ENCODE results near the gene STMP1.

STMP1 gene

GRCh38 chr7:135704074-135704473 lies 41.8 kb downstream of the STMP1 start:
- peak; percentile 5 for DNase-seq

- no peak for DNase-seq
Observed at GRCh38 chr7:135704698-135705097, 42.4 kb downstream of the STMP1 start.

DNA sequence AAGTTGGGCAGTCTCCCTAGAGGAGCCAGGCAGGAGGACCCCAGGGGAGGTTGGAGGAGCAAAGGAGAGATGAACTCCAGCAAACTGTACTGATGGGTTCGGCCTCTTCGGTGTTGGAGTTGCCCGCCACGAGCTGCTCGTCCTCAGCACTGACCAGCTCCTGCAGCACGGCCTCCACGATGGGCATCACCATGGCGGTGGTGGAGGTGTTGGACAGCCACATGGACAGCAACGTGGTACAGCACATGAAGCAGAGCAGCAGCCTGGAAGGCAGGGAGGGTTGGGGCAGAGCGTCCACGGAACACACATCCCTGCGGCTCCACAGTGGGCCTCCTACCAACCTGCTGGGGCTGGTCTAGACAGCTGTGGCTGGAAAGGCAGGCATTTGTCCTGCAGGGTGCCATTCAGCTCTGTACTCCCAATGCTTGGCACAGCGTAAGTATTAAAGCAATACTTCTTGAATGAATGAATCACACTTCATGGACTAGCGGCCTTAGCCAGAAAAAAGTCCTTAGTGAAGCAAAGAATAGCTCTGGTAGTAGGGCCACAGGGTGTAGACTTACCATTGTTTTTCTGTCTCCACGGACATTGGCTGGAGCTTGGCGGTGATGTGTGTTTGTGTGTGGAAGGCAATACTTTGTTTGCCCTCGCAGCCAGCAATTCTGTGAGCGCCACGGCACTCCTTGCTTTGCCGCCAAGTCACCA lies 43.9 kb downstream of the STMP1 start:
- no peak for DNase-seq

DNA sequence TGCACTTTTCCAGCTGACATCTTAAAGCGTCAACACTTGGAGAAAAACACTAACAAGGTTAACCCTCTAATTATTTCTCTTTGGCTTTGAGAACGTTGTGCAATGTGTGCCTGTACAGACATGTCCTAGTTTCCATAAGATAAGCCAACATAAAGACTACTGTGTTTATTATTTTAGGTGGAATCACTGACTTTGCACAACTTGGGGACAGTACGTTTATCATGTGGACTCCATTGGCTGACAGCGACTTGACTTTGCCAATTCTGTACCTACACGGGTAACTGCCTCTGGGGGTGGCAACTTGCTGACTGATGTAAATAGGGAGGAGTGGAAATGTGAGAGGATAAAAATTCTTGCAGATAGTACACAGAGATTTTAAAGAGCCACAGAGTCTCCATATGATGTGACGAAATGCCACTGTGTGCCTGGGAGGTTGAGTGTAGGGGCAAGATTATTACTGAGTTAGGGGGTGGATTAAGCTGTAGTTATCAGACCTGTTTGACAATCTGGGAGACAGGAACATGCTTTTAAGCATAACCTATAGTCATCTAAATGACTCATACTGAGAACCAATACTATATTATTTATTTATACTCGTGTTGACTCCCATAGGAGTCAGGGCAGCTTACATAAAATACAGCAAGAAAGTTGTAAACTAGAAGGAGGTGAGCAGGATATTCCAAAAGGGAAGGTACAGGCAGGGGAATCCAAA lies 44.7 kb downstream of the STMP1 start:
- no peak for DNase-seq

DNA sequence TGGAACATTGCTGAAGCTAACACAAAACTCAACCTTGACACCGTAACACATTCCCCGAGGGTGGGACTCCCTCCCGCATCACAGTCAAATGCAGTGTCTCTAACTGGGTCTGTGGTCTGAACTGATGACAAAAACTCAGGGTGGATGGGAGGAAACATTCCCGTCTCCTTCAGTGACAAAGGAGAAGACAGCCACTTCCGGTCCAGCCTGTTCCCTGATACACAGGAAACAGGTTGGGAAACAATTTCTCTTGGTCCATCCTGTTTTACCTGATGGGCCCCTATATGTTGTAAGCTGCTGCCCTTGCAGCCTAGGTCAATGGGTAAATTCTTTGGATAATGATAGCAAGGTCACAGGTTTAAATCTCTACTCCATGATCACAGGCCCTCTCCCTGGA lies 45.3 kb downstream of the STMP1 start:
- DNase-seq: no peak

DNA sequence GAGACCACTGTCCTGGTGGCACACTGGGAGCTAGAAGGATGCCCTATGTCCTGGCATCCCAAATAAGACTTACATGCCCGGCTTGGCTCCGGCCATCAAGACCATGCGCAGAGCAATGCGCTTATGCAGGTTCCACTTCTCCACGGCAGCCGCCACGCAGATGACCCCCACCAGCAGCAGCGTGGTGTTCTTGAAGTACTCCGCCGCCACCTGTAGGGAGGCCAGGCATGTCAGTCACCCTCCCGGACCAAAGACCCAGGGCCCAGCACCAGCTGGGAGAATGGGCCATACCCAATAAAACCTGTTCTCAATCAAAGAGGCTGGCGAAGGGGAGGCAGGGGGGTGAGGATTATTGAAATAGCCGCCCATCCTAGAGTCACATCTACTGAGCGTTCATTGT lies 45.7 kb downstream of the STMP1 start:
- DNase-seq: no peak

- no peak for DNase-seq
Observed at GRCh38 chr7:135709508-135709907, 47.2 kb downstream of the STMP1 start.

DNA sequence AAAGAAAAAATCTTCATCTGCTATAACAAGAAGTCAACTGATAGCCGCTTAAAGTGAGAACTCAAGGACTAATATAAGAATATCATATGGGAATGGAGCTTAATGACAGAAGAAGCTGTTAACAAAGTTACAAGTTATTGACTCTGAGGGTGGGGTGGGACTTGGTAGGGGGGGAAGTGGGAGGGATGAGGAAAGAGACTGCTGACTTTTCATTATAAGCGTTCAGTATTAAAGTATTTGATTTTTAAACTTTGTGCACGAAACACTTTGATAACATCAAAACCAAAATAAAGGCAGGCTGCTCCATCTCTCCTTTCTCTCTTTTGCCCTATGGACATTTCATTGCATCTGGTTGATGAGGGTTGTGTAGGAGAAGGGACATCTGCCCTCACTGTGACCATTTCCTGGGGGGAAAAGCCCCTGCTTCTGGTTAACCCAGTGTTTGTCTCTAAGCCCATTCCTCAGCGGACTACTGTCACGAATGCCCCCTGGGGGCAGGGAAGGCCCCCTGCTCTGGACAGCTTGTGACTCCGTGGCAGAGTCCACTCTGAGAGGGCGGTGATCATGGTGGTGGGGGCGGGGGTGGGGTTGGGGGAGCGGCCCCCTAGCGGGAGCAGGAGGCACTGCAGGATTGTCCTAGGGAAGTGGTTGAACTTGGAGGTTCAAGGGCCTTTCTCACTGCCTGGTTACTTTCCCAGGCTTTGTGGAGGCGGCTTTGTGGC lies 48.3 kb downstream of the STMP1 start:
- DNase-seq: peak; percentile 36

GRCh38 chr7:135711139-135711469 lies 48.8 kb downstream of the STMP1 start:
- no peak for DNase-seq

- no peak for DNase-seq
Observed at GRCh38 chr7:135712182-135712782, 50.0 kb downstream of the STMP1 start.

- no peak for DNase-seq
Observed at GRCh38 chr7:135712796-135713195, 50.5 kb downstream of the STMP1 start.

DNA sequence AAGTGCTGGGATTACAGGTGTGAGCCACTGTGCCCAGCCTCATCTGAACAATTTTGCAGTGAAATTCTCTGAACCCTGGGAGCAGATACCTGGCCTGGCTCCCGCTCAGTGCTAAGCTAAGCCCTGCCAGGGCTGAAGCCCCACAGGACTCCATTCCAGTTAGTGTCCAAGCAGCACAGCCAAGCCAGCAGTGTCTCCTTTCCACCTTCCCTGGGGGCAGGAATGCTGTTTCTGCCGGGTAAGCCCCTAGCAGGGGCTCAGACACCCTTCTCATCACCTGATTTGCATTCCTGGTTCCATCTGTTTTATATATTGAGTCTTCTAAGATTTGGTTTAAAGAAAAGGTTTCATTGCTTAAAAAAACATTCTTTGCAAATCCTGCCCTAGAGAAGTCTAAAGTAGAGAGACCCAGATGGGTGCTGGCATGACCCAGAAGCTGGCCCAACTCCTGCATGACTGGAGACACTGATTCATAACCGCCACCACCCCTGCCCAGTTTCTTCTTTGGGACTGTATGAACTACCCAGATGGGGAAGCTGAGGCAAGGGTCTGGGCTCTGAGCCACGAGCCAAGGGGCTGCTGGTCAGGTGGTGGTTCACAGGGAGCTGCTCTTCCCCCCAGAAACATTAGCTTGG lies 51.6 kb downstream of the STMP1 start:
- no peak for DNase-seq

DNA sequence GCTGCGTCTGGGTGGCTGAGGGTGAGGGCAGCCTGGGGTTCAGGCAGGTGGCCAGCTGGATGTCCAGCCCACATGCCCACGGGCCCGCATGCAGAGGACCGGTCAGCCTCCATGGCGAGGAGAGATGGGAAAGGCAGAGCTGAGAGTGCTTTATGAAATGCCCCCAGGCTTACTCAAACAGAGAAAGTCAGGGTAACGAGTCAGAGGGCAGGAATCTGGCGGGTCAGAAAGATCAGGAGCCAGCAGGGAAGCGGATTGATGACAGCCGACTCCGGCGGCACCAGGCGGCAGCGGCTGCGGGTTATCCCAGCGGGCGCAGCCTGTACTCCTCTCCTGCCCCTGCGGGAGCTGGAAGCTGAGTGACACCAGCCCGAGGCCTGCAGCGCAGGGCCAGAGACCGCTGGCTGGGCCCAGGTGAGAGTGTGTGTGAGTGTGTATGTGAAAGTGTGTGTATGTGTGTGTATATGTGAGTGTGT lies 52.3 kb downstream of the STMP1 start:
- no peak for DNase-seq

DNA sequence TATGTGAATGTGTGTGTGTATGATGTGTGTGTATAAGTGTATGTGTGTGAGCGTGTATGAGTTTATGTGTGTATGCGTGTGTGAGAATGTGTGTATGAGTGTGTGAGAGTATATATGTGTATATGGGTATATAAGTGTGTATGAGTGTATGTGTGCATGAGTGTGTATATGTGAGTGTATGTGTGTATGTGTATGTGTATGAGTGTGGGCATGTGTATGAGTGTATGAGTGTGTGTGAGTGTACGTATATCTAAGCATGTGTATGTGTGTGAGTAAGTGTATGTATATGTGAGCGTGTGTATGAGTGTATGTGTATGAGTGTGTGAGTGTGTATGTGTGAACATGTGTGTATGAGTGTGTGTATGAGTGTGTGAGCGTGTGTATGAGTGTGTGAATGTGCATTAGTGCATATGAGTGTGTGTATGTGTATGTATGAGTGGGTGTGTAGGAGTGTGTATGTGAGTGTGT lies 52.8 kb downstream of the STMP1 start:
- no peak for DNase-seq

DNA sequence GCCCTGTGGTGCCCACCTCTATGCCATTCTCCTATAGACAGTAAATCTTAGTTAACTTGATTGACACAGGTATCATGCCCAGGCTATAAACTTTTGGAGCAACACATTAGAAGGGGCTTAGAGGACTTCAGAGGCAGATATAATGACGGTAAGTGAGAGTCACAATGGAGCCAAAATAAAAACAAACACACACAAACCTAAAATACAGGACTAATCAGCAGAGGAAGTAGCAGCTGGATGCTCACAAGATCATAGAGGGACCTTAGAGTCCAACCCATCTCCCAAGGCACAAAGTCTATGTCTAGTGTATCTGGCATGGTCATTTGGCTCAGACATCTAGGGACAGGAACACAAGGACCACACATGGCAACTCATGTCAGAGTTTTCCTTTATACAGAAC lies 53.4 kb downstream of the STMP1 start:
- no peak for DNase-seq

GRCh38 chr7:135716677-135717238 lies 54.4 kb downstream of the STMP1 start:
- DNase-seq: no peak

- DNase-seq: no peak
Observed at GRCh38 chr7:135717693-135718092, 55.4 kb downstream of the STMP1 start.

GRCh38 chr7:135718219-135718618 lies 55.9 kb downstream of the STMP1 start:
- no peak for DNase-seq

- DNase-seq: no peak
Observed at GRCh38 chr7:135718794-135719437, 56.6 kb downstream of the STMP1 start.

DNA sequence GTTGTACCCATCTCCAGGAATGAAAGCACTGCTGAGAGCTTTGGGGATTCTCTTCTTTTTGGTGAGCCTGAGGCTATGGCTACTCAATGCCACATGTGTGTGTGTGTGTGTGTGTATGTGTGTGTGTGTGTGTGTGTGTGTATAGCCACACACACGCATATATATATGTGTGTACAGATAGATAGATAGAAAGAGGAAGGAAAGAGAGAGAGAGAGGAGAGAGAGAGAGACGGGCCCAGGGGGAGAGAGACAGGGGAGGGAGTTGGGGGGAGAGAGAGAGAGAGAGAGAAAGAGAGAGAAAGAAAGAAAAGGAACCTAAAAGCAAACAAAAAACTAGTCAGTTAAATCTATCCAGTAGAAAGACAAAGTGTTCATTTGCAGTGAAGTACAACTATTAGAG lies 57.4 kb downstream of the STMP1 start:
- DNase-seq: no peak

DNA sequence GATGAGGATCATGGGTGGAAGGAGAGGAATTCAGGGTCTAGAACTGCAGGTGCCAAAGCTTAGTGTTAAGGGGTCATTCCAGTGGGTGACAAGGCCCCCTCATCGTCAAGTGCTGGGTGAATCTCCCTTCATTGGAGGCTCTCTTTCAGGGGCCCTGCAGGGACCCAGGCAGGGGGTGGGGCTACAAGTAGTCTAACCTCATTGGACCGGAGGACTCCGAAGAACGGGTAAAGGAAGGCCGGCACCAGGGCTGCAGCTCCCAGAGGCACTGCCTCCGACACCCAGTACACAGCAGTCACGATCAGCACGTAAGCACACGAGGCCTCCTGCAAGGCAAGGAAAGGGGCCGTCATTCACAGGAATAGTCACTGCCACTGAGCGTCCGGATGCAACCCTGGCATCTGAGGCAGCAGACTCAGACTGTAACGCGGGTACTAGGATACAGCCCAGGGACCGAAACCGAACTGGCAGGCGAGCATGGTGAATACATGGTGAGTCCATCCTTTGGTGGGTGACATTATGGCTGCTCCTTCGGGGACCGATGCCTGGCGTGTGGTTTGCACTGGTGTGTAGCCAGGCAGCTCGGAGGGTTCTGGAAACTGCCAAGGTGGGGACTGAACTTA lies 59.0 kb downstream of the STMP1 start:
- DNase-seq: no peak

DNA sequence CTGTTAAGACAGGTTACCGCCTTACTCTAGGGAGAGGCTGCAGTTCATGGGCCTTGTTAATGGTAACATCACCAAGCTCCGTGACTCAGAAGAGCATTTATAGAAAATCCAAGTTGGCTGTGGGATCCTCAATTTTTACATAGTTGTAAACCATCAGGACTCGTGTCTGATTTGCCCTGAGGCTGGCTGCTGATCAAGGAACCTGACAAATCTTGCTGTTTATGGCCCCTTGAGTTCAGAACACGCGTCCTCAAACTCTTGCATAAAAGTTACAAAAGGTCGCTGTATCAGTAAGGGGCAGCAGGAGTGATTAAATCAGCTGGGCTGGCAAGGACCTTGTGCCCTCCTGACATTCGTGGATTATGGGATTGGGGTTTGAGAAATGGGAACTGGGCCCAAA lies 61.1 kb downstream of the STMP1 start:
- DNase-seq: no peak
